GM19438 (cell line): ENCODE measurements around the gene ANTXR2.

Source experiments
- ATAC-seq: cut with Tn5 transposase; IDR thresholded peaks from one replicate; pipeline ENCODE4 v1.9.1; 2021; ENCODE audit warnings: low read depth; ENCODE audit not compliant: unreplicated experiment

ANTXR2 gene

GRCh38 chr4:80070880-80071603 is 2.0 kb downstream of the ANTXR2 start:
- ATAC-seq: no peak

DNA sequence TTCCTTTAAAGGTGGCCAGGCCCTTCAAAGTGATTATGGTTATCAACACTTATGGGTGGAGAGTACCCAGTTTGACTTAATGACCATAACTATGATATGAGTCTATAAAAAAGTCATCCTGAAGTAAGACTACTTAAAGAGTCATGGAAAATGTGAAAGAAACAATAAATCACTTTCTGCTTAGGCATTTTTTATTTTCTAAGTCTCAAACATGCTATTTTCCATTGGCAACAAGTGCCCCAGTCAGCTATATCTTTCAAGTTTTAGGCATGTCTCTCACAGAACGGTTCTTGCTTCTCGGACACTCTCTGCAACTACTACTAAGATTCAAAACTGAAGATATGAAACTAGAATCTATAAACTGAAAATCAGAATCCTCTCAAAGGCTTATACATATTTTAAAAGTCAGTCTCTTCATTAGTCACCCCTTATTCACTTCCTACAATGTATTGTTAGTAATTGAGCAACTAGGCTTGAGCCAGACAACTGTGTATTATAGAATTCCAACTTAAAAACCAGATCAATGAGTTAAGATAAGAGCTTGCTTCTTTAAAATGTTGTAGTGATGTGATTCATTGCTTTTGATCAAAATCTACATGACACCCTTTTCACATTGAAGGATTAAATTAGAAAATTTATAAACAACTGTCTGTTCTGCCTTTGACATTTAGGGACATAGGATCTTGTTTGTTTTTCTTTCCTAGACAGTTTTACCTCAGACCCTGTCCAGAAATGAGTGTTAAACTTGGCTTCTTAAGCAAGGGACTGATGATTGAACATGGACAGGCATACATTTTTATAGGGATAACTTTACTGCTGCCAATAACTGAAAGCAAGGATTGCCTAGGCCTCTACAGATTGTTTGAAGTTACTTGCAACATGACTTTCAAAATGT is 2.9 kb downstream of the ANTXR2 start:
- ATAC-seq: no peak

DNA sequence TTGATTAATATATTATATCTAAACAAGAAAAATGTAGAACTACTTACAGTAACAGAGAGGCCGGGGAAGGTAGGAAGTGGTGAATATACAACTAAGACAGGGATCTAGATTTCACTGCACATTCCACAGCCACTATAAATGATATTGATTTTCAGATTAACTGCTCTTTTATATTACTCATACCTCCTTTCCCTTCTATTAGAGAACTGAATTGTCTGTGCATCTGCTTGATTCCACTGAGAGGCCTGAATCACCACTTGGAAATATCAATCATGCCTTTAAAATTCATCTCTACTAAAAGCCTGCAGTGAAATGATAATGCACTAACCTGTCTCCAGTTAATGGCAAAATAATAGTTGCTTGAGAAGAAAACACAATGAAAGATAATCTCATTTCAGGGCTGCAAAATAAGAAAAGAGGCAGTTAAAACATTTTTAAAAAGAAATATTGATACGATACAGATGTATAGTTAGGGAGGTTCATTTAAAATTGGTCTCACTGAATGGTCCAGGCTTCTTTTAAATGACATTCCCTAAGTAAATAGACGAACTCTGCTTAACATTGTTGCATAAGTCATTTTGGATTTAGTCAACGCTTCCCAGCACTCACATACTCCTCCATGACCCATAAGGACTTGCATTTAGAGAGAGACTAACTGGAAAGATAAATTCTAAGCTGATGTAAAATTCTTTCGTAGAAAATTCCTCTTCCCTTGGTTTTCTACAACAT is 3.8 kb downstream of the ANTXR2 start:
- no peak for ATAC-seq

DNA sequence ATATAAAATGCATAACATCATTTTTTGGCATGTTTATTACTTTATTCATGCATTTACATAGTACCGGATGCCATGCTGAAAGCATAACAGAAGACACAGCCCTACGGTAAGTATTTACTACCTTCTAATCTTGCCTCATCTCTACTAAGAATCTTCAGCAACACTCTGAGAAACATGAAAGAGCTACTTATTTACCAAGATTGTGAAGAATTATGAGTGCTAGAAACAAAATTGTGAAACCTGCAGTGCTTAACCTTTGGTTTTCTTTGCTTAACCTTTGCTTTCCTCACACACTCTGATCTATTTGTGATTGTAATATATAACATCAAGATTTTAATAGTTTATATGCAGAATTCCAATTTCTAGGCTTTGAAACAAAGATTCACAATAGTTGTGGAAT is 7.4 kb downstream of the ANTXR2 start:
- ATAC-seq: no peak

DNA sequence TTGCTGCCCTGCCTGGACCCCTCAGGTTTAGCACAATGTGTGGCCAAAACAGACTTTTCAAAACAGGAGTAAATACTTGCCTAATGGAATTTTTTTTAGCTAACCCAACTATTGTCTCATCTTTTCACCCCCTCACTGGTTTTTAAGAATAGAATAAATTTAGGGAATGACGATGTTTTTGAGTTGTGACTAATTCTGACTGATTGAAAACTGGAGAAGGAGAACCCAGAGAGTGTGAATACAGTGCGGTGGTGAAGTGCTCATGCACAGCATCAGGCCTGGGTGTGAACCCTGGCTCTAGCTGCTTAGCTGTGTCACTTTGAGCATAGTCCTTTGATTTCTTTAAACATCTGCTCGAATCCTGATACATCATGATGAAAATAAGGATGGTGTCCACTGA is 10.5 kb downstream of the ANTXR2 start:
- no peak for ATAC-seq

DNA sequence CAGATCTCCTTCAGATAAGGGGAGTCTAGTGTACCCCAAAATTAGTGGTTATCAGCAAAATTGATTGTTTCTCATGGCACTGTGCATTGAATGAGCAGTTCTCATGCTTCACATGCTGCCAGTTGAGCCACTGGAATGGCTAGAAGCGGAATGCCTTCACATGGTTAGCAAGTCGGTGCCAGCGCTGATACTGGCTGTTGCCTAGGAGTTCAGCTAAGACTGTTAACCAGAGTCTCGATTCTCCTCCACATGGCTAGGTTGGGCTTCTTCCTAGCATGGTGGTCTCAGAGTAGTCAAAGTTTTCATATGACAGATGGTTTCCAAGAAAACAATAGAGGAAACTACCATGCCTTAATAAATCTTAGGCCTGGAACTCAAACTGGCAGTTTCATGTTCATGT is 12.2 kb downstream of the ANTXR2 start:
- ATAC-seq: no peak

GRCh38 chr4:80058740-80059139 is 14.3 kb downstream of the ANTXR2 start:
- peak; percentile 98 for ATAC-seq

DNA sequence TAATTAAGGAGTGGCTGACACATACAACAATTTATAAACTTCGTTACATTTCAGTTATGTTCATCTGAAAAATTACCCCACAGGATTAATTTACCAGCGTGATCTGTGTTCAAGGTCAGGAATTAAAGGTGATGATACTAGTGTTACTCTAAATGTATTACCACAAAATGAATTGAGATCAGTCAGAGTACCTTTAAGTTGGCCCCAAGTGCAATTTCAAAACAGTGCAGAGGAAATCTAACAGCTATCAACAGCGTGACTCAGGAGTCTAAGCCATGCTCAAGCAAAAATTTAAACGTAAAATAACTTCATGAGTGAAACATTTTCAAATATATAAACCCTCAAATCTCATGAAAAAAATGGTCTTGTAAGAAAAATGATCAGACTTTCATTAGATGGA is 18.7 kb downstream of the ANTXR2 start:
- ATAC-seq: no peak

DNA sequence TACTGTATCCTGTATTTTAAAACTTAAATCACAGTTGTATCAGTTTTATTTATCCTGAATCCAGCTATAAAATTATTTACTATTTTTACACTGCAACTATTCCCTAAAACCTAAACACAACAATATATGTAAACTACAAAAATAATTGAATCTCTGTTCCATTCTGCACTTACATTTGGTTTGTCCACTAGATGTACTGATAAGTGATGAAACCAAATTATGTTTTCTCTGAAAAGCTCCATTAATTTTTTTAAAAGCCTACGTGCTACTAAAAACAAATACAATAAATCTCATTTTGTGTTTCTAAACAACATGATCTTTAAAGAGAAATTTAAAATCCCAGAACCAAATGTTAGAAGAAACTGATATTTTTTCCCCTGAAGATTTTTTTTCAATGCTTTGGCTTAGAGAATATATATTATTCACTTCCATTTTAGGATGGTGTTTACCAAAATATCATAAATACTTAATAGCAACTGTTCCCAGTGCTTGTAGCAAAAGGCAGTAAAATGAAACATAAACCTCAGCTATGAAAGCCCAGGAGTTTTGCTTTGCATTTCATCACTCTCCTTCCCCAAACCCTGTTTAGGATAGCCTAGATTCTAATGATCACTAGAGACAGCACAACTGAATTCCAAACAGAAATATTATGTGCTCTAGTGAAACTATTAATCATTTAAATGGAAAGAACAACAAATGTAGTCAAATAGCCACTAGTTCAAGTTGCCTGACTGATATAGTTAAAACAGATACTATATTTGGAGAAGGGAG is 19.7 kb downstream of the ANTXR2 start:
- no peak for ATAC-seq

DNA sequence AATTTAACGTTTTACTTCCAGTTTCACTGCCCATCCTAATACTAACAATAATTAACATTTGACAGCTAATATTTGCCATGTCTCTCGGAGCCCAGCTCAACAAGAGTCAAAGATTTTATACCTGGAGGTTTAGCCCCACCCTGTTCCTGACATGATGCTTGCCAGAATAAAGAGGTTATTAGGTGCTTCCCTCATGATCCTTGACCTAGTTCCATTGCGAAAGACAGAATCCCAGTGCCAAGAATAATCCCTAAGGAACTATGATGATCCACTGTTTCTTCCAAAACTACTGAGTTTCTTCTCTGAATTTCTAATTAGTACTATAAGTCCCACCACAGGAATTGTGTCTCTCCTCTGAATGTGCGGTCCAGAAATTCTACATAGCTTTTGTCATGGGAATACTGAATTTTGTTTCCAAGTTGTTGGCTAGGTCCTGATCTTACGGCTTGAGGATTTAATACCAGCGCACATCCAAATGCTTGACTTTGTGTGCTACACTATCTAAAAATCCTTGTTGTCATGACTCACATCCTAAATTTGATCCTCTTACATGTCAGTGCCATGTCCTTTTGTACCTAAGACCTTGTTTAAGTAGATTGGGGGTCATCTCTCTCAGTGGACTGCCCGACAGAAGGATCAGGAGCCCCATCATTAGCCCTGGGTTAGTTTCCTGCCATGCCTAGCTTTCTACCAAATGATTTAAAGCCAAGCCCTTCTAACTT is 23.1 kb downstream of the ANTXR2 start:
- ATAC-seq: no peak

DNA sequence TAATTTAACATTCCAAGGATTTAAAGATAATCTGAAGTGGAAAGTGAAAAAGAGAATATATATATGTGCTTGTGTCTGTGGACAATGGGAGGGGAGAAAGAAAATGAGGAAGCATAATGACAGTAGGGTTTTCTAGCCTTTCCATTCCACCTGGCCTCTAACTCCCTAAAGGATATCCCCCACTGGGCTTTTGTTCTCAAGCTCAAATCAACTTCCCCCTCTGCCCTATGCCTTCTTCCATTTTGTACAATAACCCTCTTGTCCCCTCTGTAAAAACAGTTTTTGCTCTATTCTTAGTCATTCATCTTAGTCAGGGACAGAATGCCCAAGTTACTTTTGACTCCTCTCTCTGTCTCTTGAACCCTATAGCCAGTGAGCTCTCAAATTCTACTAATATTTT is 23.6 kb downstream of the ANTXR2 start:
- ATAC-seq: no peak

DNA sequence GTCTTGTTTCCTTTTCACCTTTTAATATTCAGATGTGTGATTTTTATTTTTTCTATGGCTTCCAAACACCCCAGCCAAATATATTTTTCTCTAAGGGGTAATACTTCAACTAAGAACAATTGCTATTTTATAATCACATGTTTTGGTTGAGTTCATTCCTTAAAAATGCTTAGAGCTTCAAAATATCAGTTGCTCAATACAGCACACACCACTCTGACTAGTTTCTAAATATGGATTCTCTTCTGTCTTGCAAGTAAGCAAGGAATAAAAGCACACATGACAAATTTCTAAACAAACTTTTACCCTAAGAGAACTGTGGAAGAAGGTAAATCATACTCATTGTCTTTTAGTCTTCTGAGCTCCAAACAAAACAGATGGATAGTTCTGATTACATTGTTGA is 27.2 kb downstream of the ANTXR2 start:
- no peak for ATAC-seq

DNA sequence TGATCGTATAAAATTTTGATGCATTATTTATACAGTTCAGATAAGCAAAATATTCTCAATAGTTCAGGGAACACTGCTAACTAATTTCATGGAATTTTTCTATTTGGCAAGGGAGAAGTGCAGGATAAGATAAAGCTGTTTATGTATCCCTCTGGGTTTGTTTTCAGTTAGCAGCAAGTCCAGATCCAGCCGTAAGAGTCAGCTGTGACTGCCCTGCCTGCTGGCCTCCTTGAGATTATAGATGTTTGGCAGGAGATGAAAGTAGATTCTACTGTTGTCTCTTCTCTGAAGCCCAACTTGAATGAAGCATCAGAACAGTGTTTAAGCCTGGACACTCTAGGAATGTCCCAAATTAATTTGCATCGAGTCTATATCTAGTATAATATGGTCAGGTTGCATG is 29.5 kb downstream of the ANTXR2 start:
- ATAC-seq: no peak

- ATAC-seq: no peak
Observed at GRCh38 chr4:80042821-80043220, 30.2 kb downstream of the ANTXR2 start.

- ATAC-seq: no peak
Observed at GRCh38 chr4:80037864-80038263, 35.2 kb downstream of the ANTXR2 start.

GRCh38 chr4:80036949-80037685 is 35.9 kb downstream of the ANTXR2 start:
- ATAC-seq: no peak

GRCh38 chr4:80036306-80036705 is 36.7 kb downstream of the ANTXR2 start:
- no peak for ATAC-seq

- ATAC-seq: no peak
Observed at GRCh38 chr4:80035336-80035735, 37.7 kb downstream of the ANTXR2 start.

- ATAC-seq: no peak
Observed at GRCh38 chr4:80033581-80033980, 39.4 kb downstream of the ANTXR2 start.
